ENCODE measurements around the gene OR5T3.
"Not testable (repeated sequence)": the region's sequence is repeated elsewhere in the genome, so short reads cannot be mapped to it uniquely, and the experiment has no call there.

Gene OR5T3

DNA sequence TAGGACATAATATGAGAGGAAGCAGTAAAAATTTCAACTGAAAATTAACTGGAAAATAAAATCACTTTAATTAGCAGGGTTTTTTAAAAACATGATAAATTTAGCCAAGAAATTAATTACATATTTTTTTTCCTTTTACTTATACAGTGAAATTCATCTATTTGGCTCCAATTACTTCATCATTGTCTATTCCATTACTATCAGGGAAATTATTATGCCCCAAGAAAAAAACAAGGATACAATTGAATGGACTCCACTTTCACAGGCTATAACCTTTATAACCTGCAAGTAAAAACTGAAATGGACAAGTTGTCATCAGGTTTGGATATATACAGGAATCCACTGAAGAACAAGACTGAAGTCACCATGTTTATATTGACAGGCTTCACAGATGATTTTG, at the start of gene OR5T3:
TSS of gene OR5T3 (plus strand) at position 301 of the 400 bp plus-strand sequence. CDS start at position 301, 0 bp downstream.
- no peak for DNase-seq (ENCODE audit: low spot score)

- DNase-seq (ENCODE audit: low spot score), result no peak
Measured at GRCh38 chr11:56207790-56208189, 44.3 kb upstream of the OR5T3 start.

DNA sequence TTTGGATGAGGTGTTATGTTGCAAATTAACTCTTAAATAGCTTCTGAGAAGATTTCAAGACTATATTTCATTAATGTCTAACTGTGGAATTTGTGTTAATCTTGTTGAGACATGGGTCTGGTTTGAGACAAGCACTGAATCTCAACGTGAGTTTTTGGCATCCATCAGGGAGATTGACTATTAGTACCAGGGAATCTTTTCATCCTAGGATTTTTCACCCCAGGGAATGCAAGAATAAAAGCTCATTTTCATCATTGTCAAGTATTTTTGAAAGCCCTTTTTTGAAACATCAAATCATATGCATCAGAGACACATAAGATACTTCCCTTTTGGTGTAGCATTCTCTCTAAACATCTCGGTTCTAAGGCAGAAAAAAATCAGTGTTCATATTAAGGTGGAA, 37.5 kb upstream of the OR5T3 start:
- no peak for DNase-seq (ENCODE audit: low spot score)

DNA sequence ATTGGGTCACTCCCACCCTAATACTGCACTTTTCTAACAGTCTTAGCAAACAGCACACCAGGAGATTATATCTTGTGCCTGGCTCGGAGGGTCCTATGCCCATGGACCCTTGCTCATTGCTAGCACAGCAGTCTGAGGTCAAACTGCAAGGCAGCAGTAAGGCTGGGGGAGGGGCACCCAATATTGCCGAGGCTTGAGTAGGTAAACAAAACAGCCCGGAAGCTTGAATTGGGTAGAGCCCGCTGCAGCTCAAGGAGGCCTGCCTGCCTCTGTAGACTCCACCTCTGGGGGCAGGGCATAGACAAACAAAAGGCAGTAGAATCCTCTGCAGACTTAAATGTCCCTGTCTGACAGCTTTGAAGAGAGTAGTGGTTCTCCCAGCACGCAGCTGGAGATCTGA, 32.3 kb upstream of the OR5T3 start:
- not testable (repeated sequence) for DNase-seq (ENCODE audit: low spot score)

DNA sequence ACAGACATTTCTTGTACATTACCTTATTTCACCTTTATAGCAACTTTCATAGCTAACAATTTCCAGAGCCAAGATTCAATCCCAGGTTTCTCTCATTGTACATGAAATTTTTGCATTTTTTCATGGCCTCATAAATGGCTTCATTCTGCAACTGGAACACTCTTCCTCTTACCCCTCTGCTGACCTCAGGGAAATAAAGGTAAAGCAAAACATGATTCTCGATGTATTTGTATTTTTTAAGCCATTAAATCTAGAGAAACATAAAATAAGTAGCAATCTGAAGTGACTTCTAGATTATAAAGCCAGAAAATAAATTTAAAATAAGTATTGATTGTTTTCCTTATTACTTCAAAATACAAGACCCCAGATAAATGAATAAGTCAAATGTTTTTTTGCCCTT, 17.9 kb upstream of the OR5T3 start, which contains the start of gene OR5T2:
TSS of gene OR5T2 (minus strand) at position 101 of the 400 bp plus-strand sequence. CDS start 1,193 bp downstream, outside the sequence.
- no peak for DNase-seq (ENCODE audit: low spot score)

DNA sequence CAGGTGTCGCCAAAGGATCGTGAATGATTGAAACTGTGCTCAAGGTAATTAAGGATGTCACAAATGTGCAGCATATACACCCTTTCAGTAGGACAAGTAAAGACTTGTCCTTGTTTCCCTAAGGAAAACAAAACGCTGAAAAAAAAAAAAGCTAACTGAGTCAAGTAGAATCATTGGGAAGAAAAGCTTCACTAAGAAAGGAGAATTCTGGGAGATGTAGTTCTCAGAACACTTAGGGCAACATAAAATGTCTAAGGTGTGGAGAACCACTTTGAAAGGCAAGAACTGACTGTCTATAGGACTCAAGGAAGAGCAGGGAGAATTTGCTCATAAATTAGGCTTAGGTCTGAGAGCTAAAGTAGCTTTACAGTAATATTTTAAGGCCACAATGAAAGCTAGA, 19.0 kb downstream of the OR5T3 start:
- DNase-seq (ENCODE audit: low spot score), result no peak

GRCh38 chr11:56273854-56274253, 21.8 kb downstream of the OR5T3 start, which contains the start of gene OR5T1:
Gene OR5T1 (plus strand): TSS chr11:56274154. CDS start chr11:56275639, 1,485 bp downstream.
- DNase-seq (ENCODE audit: low spot score), result no peak

DNA sequence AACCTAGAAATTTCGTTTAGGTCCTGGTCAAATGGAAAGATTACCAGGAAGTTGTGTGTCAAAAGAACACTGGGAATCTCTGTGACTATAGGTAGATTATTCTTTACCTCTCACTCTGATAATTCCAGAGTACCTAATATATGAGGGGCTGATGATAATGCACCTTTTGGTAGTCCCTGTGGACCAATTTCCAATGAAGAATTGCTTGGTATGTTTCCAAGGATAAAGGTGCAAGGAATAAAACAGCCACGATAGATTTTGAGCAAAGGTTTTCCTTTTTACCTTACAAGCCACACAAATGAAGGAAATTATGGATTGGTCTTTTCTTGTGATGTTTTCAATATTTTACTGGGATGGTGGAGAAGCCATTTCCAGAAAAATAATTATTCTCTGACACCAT, 40.1 kb downstream of the OR5T3 start, which contains the start of gene OR8H1:
TSS of gene OR8H1 (minus strand) at position 101 of the 400 bp plus-strand sequence. CDS start 1,192 bp downstream, outside the sequence.
- DNase-seq (ENCODE audit: low spot score), result no peak

GRCh38 chr11:56296898-56297297, 44.8 kb downstream of the OR5T3 start:
- DNase-seq (ENCODE audit: low spot score), result no peak
